ENCODE measurements around the gene PPP1R10.
A peak's percentile ranks its signal among the peaks of the same experiment; 100 is the strongest.

PPP1R10 gene

GRCh38 chr6:30618270-30618797 is 1.3 kb upstream of the PPP1R10 start:
- DNase-seq = no peak

- DNase-seq = peak; percentile 95
Observed at GRCh38 chr6:30617565-30618269, 674 bp upstream of the PPP1R10 start, which contains the start of gene MRPS18B. TSS of gene MRPS18B (plus strand) at chr6:30617840. CDS start at chr6:30617866, 26 bp downstream.

DNA sequence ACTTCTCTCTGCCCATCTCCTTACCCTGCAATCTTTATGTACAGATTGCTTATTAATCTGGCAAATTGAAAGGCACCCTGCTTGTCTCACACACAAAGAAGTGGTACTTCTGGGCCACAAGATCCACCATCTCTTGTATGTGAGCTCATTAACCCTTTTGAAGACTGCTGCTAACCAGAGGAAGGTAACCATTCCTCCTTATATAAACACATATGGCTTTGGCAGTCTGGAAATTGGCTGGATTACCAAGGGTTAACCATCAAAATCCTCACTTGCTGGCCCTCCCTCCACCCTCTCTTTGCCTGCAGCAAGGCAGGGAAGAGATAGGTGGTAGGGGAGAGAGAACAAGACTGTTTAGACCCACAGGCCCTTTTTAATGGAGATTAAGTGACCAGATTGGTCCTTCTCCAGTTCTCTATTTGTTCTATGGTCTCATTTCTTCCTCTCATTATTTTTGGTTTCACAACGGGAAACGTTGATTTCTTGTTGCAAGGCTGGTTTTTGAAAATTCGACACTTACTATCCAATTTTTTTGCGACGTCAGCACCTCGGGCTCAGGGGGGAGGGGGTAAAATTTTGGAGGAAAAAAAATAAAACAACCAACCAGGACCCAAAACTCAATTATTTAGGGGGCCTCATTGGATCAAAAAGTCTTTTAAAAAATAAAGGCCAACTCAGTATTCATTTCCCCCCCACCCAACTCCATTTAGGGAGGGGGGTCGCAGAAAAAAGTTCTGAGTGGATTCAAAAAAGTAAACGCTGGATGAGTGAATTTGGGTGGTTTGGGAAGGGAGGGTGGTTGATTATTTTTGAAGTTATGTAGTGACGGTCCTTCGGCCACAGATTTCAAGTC is 859 bp downstream of the PPP1R10 start:
- no peak for DNase-seq

DNA sequence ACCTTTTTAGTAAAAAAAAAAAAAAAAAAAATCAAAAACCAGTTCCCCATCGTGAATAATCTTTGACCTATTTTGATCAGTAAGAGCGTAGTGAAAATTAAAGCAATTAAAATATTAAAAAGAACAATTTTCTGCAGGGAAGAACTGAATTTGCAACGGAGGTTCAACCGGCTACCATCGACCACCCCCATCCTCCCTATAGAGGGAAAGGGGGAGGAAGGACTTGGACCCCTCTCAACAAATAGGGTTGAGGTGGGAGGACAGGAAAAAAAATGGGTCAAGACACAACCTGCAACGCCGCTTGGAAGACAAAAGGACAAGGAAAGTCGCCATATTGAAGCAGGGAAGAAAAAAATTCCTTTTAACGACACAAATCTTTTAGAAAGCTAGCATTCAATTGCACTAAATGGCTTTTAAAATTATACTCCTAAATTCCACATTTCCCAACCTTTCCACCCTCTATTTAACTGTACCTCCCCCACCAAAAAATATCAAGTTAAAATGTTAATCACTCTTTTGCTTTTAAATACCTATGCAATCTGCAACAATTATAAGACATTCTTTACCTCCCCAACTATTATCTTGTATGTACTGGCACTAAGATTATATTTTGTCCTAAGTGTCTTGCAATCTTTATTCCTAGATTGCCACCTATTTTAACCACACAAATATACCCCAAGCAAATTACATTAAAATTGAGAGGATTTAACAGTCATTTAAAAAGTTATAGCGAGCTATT is 1.7 kb downstream of the PPP1R10 start:
- DNase-seq = no peak

DNA sequence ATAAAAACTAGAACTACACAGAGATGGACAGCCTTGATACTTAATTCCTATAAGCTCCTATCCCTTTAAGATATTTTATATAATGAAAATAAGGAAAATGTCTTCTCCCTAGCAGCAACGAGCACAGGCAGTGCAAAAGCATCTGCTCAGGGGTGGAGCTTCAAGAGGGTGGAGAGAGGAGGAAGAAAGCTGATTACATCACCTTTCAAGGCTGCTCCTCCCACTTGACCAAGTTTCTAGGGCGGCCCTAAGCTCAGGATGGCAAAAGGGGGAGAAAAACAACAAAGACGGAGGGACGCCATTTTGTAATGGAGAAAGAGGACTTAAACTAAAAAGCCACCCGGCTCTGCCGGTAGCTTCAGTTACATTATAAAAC is 2.2 kb downstream of the PPP1R10 start:
- peak; percentile 65 for DNase-seq

DNA sequence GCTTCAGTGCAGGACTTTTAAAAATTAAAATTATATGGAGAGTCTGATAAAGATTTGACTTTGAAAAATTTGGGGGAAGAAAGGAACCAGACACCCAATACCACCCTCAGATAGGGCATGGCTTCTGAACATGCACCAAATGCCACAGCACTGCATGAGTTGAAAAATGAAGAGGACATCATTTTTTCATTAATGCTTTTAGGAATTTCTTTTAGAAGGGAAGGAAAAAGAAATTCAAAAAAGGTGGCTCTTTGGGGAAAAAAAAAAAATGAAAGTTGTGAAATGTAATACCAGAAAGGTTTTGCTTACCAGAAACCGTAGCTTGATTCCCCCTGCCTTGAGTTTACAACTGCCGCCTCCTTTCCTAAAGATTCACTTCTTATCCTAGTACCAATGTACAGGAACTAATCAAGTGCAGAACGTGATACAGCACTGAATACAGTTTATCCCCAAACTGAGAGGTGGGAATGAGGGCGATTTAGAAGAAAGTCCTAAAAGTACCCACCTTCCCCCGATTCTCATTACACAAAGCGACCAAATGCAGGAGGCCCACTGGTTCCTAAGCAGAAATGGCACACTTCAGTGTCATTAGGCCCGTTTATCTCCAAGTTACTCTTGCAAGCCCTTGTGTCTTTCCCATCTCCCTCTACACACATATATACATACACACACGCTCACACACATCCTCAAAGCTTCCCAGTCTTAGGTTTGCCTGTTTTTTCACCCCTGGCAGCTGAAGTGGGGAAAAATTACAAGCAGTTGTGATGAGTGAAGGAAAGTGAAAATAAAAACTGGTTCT is 2.8 kb downstream of the PPP1R10 start:
- DNase-seq = no peak

DNA sequence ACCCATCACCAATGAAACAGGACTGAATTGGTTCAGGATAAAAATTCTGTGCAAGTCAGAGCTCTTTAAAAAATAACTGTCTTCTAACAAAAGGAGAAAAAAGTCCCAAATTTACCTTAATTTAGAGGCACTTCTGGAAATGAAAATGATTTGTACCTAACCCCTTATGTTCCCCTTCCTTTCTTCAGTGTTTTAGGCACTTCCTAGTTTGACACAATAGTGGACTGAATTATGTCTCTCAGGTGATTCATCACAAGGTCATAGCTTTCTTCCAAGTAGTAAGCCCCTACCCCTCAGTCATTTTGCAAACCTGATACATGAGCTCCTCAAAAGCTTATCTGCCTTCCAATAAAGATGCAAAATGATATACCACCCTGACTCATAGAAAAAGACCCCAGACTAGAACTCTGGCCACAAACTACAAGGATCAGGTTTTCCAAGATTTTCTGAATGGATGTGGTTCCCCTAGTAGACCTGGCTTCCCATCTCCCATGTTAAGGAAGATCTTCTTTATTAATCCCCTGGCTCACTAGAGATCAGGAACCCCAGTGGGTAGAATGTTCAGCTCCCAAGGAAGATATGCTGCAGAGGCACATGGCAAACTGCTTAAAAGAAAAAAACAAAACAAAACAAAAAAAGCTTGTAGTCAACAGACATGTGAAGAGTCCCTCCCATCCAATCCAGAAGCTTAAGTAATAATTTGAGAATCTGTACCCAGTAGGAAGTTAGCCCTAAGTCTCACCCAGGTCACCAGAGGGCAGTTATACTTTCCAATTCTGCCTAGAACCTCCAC is 3.6 kb downstream of the PPP1R10 start:
- DNase-seq = no peak

GRCh38 chr6:30612687-30613248 is 4.3 kb downstream of the PPP1R10 start:
- DNase-seq = no peak

GRCh38 chr6:30612213-30612612 is 4.8 kb downstream of the PPP1R10 start:
- no peak for DNase-seq

- no peak for DNase-seq
Observed at GRCh38 chr6:30611856-30612194, 5.2 kb downstream of the PPP1R10 start.

- DNase-seq = no peak
Observed at GRCh38 chr6:30611150-30611855, 5.7 kb downstream of the PPP1R10 start.

GRCh38 chr6:30610065-30610464 is 7.0 kb downstream of the PPP1R10 start:
- no peak for DNase-seq

GRCh38 chr6:30603961-30604360 is 13.1 kb downstream of the PPP1R10 start:
- DNase-seq = no peak

DNA sequence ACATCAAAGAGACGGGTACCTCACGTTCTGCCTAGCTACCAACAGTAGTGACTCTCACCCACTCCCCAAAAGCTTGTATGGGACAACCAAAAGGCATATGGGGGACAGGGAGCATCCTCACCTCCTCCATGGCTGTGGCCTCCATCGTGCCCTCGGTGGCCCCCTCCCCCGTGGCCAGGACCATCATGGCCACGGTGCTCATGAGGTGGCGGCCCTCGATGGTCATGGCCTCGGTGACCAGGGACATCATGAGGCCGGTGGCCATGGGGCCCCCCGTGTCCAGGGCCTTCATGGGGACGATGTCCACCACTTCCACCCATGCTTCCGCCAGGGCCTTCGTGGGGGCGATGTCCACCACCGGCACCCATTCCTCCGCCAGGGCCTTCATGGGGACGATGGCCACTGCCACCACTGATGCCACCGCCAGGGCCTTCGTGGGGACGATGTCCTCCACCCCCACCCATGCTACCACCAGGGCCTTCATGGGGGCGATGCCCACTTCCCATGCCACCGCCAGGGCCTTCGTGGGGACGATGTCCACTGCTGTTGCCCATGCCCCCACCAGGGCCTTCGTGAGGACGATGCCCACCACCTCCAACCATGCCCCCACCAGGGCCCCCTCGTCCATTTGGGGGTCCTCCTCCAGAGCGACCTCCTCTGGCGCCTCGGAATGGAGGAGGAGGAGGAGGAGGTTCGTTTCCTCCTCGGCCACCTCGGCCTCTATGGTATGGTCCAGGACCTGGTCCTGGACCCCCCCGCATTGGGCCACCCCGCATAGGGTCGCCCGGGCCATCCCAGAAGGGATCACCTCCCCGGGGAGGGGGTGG is 15.0 kb downstream of the PPP1R10 start:
- DNase-seq = no peak

DNA sequence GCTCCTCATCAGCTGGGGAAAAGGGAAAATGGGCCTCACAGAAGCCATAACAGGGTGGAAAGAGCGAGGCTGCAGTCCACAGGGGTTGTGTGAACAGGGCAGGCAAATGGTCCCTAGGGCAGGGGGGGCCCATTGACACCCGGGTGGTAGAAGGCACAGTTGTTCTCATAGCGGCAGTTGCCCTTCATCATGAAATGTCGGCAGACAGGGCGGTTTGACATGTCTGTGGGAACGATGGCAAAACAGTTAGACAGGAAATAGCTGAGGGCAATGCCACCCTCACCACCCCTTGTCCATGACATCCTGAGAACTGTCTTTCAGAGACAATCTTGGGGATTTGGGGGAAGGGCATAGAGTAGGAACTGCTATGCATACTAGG is 15.6 kb downstream of the PPP1R10 start:
- DNase-seq = no peak

DNA sequence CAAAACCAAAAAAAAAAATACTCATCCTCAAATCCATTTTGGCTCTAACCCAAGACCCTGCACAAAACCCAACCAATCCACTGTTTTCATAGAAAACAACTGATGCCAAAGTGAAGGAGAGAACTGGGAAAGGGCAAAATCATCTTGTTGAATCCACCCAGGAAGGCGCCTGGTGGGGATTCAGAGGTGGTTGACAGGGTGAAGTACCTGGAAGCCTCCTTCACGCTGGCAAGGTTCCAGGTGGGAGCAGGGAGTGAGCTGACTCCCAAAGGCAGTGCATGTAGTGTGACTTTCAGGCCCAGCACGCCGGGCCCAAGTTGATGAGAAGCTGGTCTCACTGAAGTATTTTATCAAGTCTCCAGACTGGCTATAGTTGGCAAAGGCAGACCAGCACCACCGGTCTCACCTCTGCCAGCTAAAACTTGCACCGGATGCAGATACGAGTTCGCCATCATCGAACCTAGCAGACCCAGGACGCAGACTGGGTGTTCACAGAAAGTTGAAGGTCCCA is 16.5 kb downstream of the PPP1R10 start:
- DNase-seq = no peak

GRCh38 chr6:30599625-30600324 is 17.3 kb downstream of the PPP1R10 start:
- no peak for DNase-seq

DNA sequence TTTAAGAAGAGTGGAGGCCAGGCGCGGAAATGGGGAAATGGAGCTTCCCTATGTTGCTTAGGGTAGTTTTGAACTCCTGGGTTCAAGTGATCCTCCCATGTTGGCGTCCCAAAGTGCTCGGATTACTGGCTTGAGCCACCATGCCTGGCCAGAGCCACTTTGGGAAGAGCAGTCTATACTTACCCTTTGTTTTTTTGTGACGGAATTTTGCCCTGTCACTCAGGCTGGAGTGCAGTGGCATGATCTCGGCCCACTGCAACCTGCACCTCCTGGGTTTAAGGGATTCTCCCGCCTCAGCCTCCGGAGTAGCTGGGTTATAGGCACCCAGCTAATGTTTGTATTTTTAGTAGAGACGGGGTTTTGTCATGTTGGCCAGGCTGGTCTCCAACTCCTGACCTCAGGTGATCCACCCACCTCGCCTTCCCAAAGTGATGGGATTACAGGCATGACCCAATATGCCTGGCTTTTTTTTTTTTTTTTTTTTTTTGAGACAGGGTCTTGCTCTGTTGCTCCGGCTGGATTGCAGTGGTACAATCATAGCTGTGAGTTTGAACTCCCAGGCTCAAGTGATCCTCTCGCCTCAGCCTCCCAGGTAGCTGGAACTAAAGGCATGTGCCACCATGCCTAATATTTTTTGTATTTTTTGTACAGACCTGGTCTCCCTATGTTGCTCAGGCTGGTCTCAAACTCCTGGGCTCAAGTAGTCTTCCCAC is 18.0 kb downstream of the PPP1R10 start:
- DNase-seq = no peak

Measured in T-helper 9 cell (primary cell).